ENCODE measurements around the gene DYNAP.

DYNAP gene, protein sequence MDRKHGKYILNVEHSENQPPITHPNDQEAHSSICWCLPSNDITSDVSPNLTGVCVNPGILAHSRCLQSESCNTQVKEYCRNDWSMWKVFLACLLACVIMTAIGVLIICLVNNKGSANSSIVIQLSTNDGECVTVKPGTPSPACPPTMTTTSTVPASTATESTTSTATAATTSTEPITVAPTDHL

GRCh38 chr18:54590945-54591344 lies at the start of gene DYNAP:
Gene DYNAP, plus strand, starts transcription at chr18:54591245. Its CDS starts 38 bp downstream, at chr18:54591283.
- H3K36me3 ChIP-seq: no peaks in the 10 kb centered on the region
- no peak within 1 kb of the TSS for H3K9ac ChIP-seq
- H3K4me2 ChIP-seq: no peak within 1 kb of the TSS
- H4K20me1 ChIP-seq: no peaks in the 10 kb centered on the region
- no peak within 1 kb of the TSS for H3K27ac ChIP-seq
- H3K27me3 ChIP-seq: no peaks in the 10 kb centered on the region
- H3K9me3 ChIP-seq: no peaks in the 10 kb centered on the region
- H3K4me3 ChIP-seq: no peak within 1 kb of the TSS
- no peak for TF ChIP-seq Cebpa-rat (IDR thresholded peaks at IDR 0.05)
- no peaks in the 10 kb centered on the region for H3K4me1 ChIP-seq

DNA sequence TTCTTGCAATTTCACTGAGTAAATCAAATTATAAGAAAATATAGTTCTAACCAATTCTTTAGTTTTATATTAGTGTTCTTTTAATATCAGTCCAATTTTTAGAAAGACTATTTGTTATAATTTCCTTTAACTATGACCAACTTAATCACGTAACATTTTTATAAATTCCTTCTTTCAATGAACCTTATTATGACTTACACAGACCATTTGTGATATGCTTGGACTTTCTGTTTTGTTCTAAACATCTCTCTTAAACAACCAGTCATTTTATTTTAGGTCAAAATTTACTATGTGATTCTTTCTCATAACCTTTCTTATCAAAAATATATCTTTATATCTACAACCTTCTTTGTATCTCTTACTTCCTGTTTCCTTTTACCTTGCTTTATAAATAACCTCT lies 39.5 kb upstream of the DYNAP start:
- no peaks in the 10 kb centered on the region for H3K27me3 ChIP-seq
- H3K4me1 ChIP-seq: peaks cover 7% of the 10 kb centered on the region
- H3K27ac ChIP-seq: no peak overlapping the region
- H3K36me3 ChIP-seq: no peaks in the 10 kb centered on the region
- no peak overlapping the region for H3K4me3 ChIP-seq
- H3K4me2 ChIP-seq: no peak overlapping the region
- H4K20me1 ChIP-seq: no peaks in the 10 kb centered on the region
- no peak overlapping the region for H3K9ac ChIP-seq
- TF ChIP-seq Cebpa-rat (IDR thresholded peaks at IDR 0.05): no peak
- H3K9me3 ChIP-seq: peaks cover 70% of the 10 kb centered on the region

DNA sequence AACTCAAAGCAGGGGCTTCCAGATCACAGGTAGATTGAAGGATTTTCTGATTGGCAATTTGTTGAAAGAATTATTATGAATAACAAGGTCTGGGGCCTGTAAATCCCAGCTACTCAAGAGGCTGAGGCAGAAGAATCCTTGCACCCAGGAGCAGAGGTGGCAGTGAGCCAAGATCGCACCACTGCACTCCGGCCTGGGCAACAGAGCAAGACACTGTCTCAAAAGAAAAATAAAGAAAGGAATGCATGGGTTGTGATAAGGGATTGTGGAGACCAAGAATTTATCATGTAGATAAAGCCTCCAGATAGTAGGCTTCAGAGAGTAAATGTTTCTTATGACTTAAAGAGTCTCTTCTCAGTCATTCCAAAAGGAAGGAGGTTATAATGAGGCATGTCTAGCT lies 35.8 kb upstream of the DYNAP start:
- Histone ChIP-seq H3K27me3 (no peaks in the 10 kb centered on the region), H3K27ac (no peak overlapping the region), H3K9me3 (peaks cover 33% of the 10 kb centered on the region), H3K4me3 (no peak overlapping the region), H3K9ac (no peak overlapping the region), H4K20me1 (no peaks in the 10 kb centered on the region), H3K4me1 (no peaks in the 10 kb centered on the region), H3K36me3 (no peaks in the 10 kb centered on the region), H3K4me2 (no peak overlapping the region)
- no peak for TF ChIP-seq Cebpa-rat (IDR thresholded peaks at IDR 0.05)

DNA sequence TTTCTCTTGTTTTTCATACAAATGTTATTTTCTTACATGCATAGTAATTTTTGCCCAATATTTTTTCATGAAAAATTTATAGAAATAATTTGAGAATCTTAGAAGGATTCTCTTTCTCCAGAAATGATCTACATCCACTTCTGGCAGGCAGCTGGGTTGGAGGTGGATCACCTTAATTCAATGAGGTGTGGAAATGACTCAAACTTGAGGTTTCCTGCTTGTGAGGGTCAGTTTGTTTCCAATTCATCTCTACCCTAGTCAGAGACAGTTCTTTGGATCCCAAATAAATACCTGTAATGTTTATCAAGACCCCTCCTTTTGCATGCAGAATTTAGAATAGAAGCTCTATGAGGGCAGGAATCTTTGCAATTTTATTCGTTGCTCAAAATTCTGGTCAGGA lies 35.0 kb upstream of the DYNAP start:
- Histone ChIP-seq H3K9me3 (peaks cover 26% of the 10 kb centered on the region), H3K4me3 (no peak overlapping the region), H3K27ac (no peak overlapping the region), H4K20me1 (no peaks in the 10 kb centered on the region), H3K36me3 (no peaks in the 10 kb centered on the region), H3K4me2 (no peak overlapping the region), H3K27me3 (no peaks in the 10 kb centered on the region), H3K9ac (no peak overlapping the region), H3K4me1 (no peaks in the 10 kb centered on the region)
- TF ChIP-seq Cebpa-rat (IDR thresholded peaks at IDR 0.05): no peak

GRCh38 chr18:54557958-54558357 lies 33.1 kb upstream of the DYNAP start:
- Histone ChIP-seq H3K27ac (no peak overlapping the region), H3K27me3 (no peaks in the 10 kb centered on the region), H4K20me1 (no peaks in the 10 kb centered on the region), H3K4me3 (no peak overlapping the region), H3K36me3 (no peaks in the 10 kb centered on the region), H3K4me2 (no peak overlapping the region), H3K4me1 (no peaks in the 10 kb centered on the region), H3K9me3 (peaks cover 13% of the 10 kb centered on the region), H3K9ac (no peak overlapping the region)
- no peak for TF ChIP-seq Cebpa-rat (IDR thresholded peaks at IDR 0.05)

GRCh38 chr18:54558609-54559585 lies 32.1 kb upstream of the DYNAP start:
- Histone ChIP-seq H3K27me3 (no peaks in the 10 kb centered on the region), H3K4me3 (no peak overlapping the region), H4K20me1 (no peaks in the 10 kb centered on the region), H3K9me3 (peaks cover 3% of the 10 kb centered on the region; the same call in 1 of the 2 replicates), H3K9ac (no peak overlapping the region), H3K4me1 (no peaks in the 10 kb centered on the region), H3K4me2 (no peak overlapping the region), H3K36me3 (no peaks in the 10 kb centered on the region), H3K27ac (no peak overlapping the region)
- no peak for TF ChIP-seq Cebpa-rat (IDR thresholded peaks at IDR 0.05)

DNA sequence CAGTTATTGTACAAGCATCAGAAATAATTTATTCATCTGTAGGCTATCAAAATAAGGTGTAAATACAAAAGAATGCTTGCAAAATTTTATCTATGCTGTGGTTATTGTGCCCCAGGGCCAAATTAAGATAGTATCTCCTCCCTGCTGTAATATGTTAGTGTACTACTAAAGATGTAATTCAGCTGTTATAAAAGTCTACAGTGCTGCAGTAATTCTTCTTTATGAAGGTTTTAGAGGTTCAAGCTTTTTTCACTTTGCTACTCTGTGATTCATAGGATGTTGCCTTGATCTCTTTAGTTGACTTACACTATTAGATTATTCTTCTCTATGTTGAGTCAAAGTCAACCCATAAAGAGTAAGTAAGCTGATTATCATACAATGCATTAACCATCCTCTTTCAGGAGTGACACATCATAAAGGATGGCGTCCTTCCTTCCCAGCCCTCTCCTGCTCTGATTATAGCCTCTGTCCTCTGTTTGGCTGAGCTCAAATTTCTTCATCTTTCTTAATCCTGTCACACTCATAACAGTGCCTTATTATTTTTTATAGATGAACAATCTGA lies 29.3 kb upstream of the DYNAP start:
- no peak overlapping the region for H3K9ac ChIP-seq
- no peak overlapping the region for H3K27ac ChIP-seq
- no peak overlapping the region for H3K4me2 ChIP-seq
- H4K20me1 ChIP-seq: no peaks in the 10 kb centered on the region
- no peaks in the 10 kb centered on the region for H3K9me3 ChIP-seq
- no peaks in the 10 kb centered on the region for H3K27me3 ChIP-seq
- H3K4me3 ChIP-seq: no peak overlapping the region
- H3K36me3 ChIP-seq: no peaks in the 10 kb centered on the region
- no peak for TF ChIP-seq Cebpa-rat (IDR thresholded peaks at IDR 0.05)
- no peaks in the 10 kb centered on the region for H3K4me1 ChIP-seq

- H3K4me2 ChIP-seq: no peak overlapping the region
- no peaks in the 10 kb centered on the region for H3K4me1 ChIP-seq
- no peak overlapping the region for H3K4me3 ChIP-seq
- H3K36me3 ChIP-seq: no peaks in the 10 kb centered on the region
- no peaks in the 10 kb centered on the region for H4K20me1 ChIP-seq
- no peak overlapping the region for H3K9ac ChIP-seq
- H3K9me3 ChIP-seq: no peaks in the 10 kb centered on the region
- TF ChIP-seq Cebpa-rat (IDR thresholded peaks at IDR 0.05): no peak
- H3K27me3 ChIP-seq: no peaks in the 10 kb centered on the region
- no peak overlapping the region for H3K27ac ChIP-seq
These were observed 10.8 kb upstream of the DYNAP start for GRCh38 chr18:54580202-54580729.

GRCh38 chr18:54584065-54584464 lies 7.0 kb upstream of the DYNAP start:
- Histone ChIP-seq H3K9me3 (no peaks in the 10 kb centered on the region), H3K9ac (no peak overlapping the region), H3K27me3 (no peaks in the 10 kb centered on the region), H3K36me3 (no peaks in the 10 kb centered on the region), H3K27ac (no peak overlapping the region), H4K20me1 (no peaks in the 10 kb centered on the region), H3K4me3 (no peak overlapping the region), H3K4me2 (no peak overlapping the region), H3K4me1 (no peaks in the 10 kb centered on the region)
- TF ChIP-seq Cebpa-rat (IDR thresholded peaks at IDR 0.05): no peak

- Histone ChIP-seq H3K9ac (no peak overlapping the region), H3K4me3 (no peak overlapping the region), H3K4me1 (no peaks in the 10 kb centered on the region), H3K27me3 (no peaks in the 10 kb centered on the region), H3K36me3 (no peaks in the 10 kb centered on the region), H3K27ac (no peak overlapping the region), H3K9me3 (no peaks in the 10 kb centered on the region), H4K20me1 (no peaks in the 10 kb centered on the region), H3K4me2 (no peak overlapping the region)
- TF ChIP-seq Cebpa-rat (IDR thresholded peaks at IDR 0.05): no peak
These were observed 5.3 kb upstream of the DYNAP start for GRCh38 chr18:54585743-54586142.
